Caco-2 (cell line): Measurements from ENCODE around the gene FAN1. TPM values are rescaled to one million over a fixed set of nuclear protein-coding genes. Genes with fewer than 3 reads are reported as not detected.

Experiments used
- BruUV-seq: library from RNA; stranded (reverse); fragments of 400-500 nt; replicated peaks from 2 replicates; lab custom pipeline; 2021; lab: Mats Ljungman, UMichigan
- CTCF ChIA-PET: fragments of 300-600 bp; sonication (Branson Sonifier 250); formaldehyde crosslinking; loops from one replicate; lab custom pipeline; 2022; ENCODE audit warnings: antibody characterized with exemption; lab: Charles Lee
- POLR2A ChIA-PET: fragments of 300-600 bp; sonication (Branson Sonifier 250); formaldehyde crosslinking; loops from one replicate; lab custom pipeline; 2022; ENCODE audit warnings: antibody characterized with exemption; lab: Charles Lee
- DNase-seq, 2 experiments: peaks; one replicate each; pipeline versions ENCODE4 v3.0.0 to v3.0.0-alpha.2; 2020 to 2022
- H3K27me3 ChIP-seq: replicated peaks from 2 replicates; pipeline ENCODE4 v1.6.0; 2011; ENCODE audit warnings: low read length; ENCODE audit not compliant: control insufficient read depth, insufficient read depth
- H3K36me3 ChIP-seq: 2 replicates; pipeline ENCODE4 v1.5.1; 2011; ENCODE audit warnings: low read length; ENCODE audit not compliant: control insufficient read depth, insufficient read depth
- H3K4me1 ChIP-seq: fragments of 250-450 bp; sonication (Bioruptor Pico); 2 replicates; pipeline ENCODE4 v1.5.1; 2020; ENCODE audit warnings: mild to moderate bottlenecking
- H3K4me3 ChIP-seq: 2 replicates; pipeline ENCODE4 v1.5.1; 2011; ENCODE audit warnings: low read depth, mild to moderate bottlenecking, control low read depth, low read length
- H3K9me3 ChIP-seq: fragments of 250-450 bp; sonication (Bioruptor Pico); 2 replicates; pipeline ENCODE4 v1.5.1; 2020; ENCODE audit warnings: mild to moderate bottlenecking, moderate library complexity
- H3K27ac Mint-ChIP-seq: one replicate; pipeline ENCODE4 v1.8.0; 2022; ENCODE audit warnings: mixed read lengths; ENCODE audit not compliant: unreplicated experiment
- H3K27me3 Mint-ChIP-seq: one replicate; pipeline ENCODE4 v1.8.0; 2022; ENCODE audit warnings: mixed read lengths; ENCODE audit not compliant: insufficient read depth, unreplicated experiment
- H3K36me3 Mint-ChIP-seq: one replicate; pipeline ENCODE4 v1.8.0; 2022; ENCODE audit warnings: mild to moderate bottlenecking, mixed read lengths; ENCODE audit not compliant: insufficient read depth, unreplicated experiment
- H3K4me1 Mint-ChIP-seq: one replicate; pipeline ENCODE4 v1.8.0; 2022; ENCODE audit warnings: low read depth, mixed read lengths; ENCODE audit not compliant: unreplicated experiment
- H3K4me3 Mint-ChIP-seq: one replicate; pipeline ENCODE4 v1.8.0; 2022; ENCODE audit warnings: mild to moderate bottlenecking, moderate library complexity, mixed read lengths; ENCODE audit not compliant: unreplicated experiment
- H3K9me3 Mint-ChIP-seq: one replicate; pipeline ENCODE4 v1.8.0; 2022; ENCODE audit warnings: mixed read lengths; ENCODE audit not compliant: unreplicated experiment
- intact Hi-C: fragments of 100-400 bp; cut with micrococcal nuclease; formaldehyde crosslinking; loops from one replicate; pipeline ENCODE4 v1.10.0; 2022; ENCODE audit not compliant: unreplicated experiment
- total RNA-seq: library from RNA; stranded (reverse); gene quantifications from 2 replicates; pipeline ENCODE4 v1.2.3, GENCODE V29; 2022
- TF ChIP-seq, protein P1 (sequence below), 2 experiments: fragments of 200-600 bp in 1 of 2; IDR thresholded peaks; 1 replicate in 1 of 2; 2 replicates in 1 of 2; pipeline versions ENCODE4 v1.5.1 to v1.8.0; 2011 to 2022; ENCODE audit warnings: antibody characterized with exemption in 1 of 2, control low read depth in 1 of 2, inconsistent platforms in 1 of 2, low read depth in 1 of 2, low read length in 1 of 2, mild to moderate bottlenecking in 1 of 2, moderate library complexity in 1 of 2; ENCODE audit not compliant: insufficient read depth in 1 of 2, severe bottlenecking in 1 of 2, unreplicated experiment in 1 of 2

Gene FAN1
- total RNA-seq, 1 experiment from 2014 or later: 26.6 TPM

DNA sequence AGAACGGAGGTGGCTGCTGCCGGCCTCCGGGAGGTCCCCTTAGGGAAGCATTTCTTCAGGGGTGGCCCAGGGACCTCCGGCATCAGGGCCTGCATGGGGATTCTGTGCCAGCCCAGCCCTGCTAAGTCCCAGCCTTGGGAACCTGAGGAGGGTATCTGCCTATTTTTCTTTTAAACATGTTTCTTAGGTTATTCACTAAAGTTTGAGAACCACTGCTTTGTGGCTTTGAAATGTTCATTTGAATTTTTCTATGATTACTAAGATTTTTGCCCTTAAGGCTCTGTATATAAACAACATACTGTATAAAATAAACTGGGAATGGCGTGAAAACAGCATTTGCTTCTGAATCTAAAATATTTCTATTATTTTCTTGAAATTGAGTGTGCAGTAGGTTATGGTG is 24.4 kb downstream of the FAN1 start:
- Mint-ChIP-seq H3K27me3 (no peaks in the 10 kb centered on the region), H3K4me3 (no peak overlapping the region), H3K4me1 (no peaks in the 10 kb centered on the region), H3K36me3 (peaks cover 54% of the 10 kb centered on the region), H3K27ac (no peak overlapping the region), H3K9me3 (no peaks in the 10 kb centered on the region)
- no peaks in the 10 kb centered on the region for H3K27me3 ChIP-seq
- H3K9me3 ChIP-seq: no peaks in the 10 kb centered on the region
- intact Hi-C loops: no loop called here
- ChIA-PET POLR2A (no interaction called here), CTCF (no interaction called here)
- H3K4me3 ChIP-seq: no peak overlapping the region
- DNase-seq: no peak
- no peaks in the 10 kb centered on the region for H3K4me1 ChIP-seq
- TF ChIP-seq, protein P1, sequence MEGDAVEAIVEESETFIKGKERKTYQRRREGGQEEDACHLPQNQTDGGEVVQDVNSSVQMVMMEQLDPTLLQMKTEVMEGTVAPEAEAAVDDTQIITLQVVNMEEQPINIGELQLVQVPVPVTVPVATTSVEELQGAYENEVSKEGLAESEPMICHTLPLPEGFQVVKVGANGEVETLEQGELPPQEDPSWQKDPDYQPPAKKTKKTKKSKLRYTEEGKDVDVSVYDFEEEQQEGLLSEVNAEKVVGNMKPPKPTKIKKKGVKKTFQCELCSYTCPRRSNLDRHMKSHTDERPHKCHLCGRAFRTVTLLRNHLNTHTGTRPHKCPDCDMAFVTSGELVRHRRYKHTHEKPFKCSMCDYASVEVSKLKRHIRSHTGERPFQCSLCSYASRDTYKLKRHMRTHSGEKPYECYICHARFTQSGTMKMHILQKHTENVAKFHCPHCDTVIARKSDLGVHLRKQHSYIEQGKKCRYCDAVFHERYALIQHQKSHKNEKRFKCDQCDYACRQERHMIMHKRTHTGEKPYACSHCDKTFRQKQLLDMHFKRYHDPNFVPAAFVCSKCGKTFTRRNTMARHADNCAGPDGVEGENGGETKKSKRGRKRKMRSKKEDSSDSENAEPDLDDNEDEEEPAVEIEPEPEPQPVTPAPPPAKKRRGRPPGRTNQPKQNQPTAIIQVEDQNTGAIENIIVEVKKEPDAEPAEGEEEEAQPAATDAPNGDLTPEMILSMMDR (IDR thresholded peaks at IDR 0.05; ENCODE audit: insufficient read depth in 1 of 2, low read depth in 1 of 2, low read length in 1 of 2, severe bottlenecking in 1 of 2, unreplicated experiment in 1 of 2): no peak
- peaks cover 1% of the 10 kb centered on the region; the same call in 1 of the 2 replicates for H3K36me3 ChIP-seq
- no TSS peak for BruUV-seq

GRCh38 chr15:30929064-30929669 is 25.5 kb downstream of the FAN1 start:
- H3K4me1 Mint-ChIP-seq: no peaks in the 10 kb centered on the region
- BruUV-seq: no TSS peak
- CTCF ChIA-PET: interaction anchor here (0.8 to 1.1 kb wide), 2 partner anchors 12 to 200 kb away, joined by 3 to 5 read pairs; no protein-coding TSS in a partner anchor
- no peak for DNase-seq
- peaks cover 56% of the 10 kb centered on the region for H3K36me3 Mint-ChIP-seq
- intact Hi-C loops: no loop called here
- H3K27me3 Mint-ChIP-seq: no peaks in the 10 kb centered on the region
- no peaks in the 10 kb centered on the region for H3K27me3 ChIP-seq
- no peak overlapping the region for H3K4me3 ChIP-seq
- H3K27ac Mint-ChIP-seq: no peak overlapping the region
- H3K4me3 Mint-ChIP-seq: no peak overlapping the region
- H3K9me3 ChIP-seq: no peaks in the 10 kb centered on the region
- H3K36me3 ChIP-seq: peaks cover 1% of the 10 kb centered on the region; the same call in 1 of the 2 replicates
- no peaks in the 10 kb centered on the region for H3K9me3 Mint-ChIP-seq
- POLR2A ChIA-PET: no interaction called here
- no peaks in the 10 kb centered on the region for H3K4me1 ChIP-seq
- TF ChIP-seq, protein P1 (IDR thresholded peaks at IDR 0.05; ENCODE audit: insufficient read depth in 1 of 2, low read depth in 1 of 2, low read length in 1 of 2, severe bottlenecking in 1 of 2, unreplicated experiment in 1 of 2): no peak

- Mint-ChIP-seq H3K27me3 (no peaks in the 10 kb centered on the region), H3K4me3 (no peak overlapping the region), H3K9me3 (no peaks in the 10 kb centered on the region), H3K27ac (no peak overlapping the region), H3K4me1 (no peaks in the 10 kb centered on the region), H3K36me3 (peaks cover 58% of the 10 kb centered on the region)
- ChIA-PET CTCF (no interaction called here), POLR2A (no interaction called here)
- Histone ChIP-seq H3K36me3 (peaks cover 1% of the 10 kb centered on the region; the same call in 1 of the 2 replicates), H3K4me1 (no peaks in the 10 kb centered on the region), H3K4me3 (no peak overlapping the region), H3K9me3 (no peaks in the 10 kb centered on the region), H3K27me3 (no peaks in the 10 kb centered on the region)
- intact Hi-C loops: no loop called here
- TF ChIP-seq, protein P1 (IDR thresholded peaks at IDR 0.05; ENCODE audit: insufficient read depth in 1 of 2, low read depth in 1 of 2, low read length in 1 of 2, severe bottlenecking in 1 of 2, unreplicated experiment in 1 of 2): no peak
- DNase-seq: no peak
- no TSS peak for BruUV-seq
Measured at GRCh38 chr15:30929982-30930381, 26.3 kb downstream of the FAN1 start.
